ENCODE data around the gene ACTA2. TPM values are rescaled to one million over a fixed set of nuclear protein-coding genes. Genes with fewer than 3 reads are reported as not detected.

Gene ACTA2
- total RNA-seq, 2 donors from 2014 or later: not detected

DNA sequence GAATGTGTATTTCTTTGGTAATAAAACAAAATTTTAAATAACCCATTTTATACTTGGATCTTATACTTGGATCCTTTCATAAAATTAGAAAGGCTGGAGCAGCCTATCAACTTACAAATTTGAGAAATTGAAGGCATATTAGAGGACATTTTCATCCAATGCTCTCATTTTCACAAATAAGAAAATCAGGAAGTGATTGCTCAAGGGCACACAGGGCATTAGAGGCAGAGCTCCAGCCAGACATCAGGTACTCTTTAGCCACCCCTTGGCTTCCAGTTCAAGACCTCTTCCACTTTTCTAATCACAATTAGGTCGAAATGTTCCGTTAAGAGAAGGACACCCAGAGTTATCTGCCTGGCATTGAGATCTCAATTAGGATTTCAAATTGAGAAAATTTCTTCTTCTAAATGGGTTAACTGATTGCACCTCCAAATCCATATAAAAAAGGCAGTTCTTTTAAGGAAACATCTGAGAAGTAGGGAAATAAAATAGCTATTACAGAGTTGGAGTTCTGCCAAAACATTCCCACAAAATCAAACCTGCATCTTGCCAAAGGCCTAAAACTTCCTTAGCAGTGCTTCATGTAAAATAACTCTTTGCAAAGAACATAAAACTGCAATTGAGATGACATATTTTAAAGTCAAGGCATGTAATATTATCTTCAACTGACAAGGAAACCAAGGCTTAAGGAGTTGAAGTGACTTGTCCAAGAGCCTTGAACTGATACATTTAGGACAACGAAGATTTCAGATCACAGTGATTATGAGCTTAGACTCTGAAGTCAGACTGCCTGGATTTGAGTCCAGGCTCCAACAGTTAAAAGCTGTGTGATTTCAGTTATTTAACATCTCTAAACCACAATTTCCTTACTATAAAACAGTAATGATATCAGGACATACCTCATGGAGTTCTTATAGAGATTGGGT lies 2.4 kb downstream of the ACTA2 start:
- H3K9me3 Mint-ChIP-seq: no peaks in the 10 kb centered on the region
- H3K4me3 Mint-ChIP-seq: no peak overlapping the region
- Histone ChIP-seq H3K9me3 (ENCODE audit: control insufficient read depth, low read length) (no peaks in the 10 kb centered on the region), H3K27me3 (ENCODE audit: control insufficient read depth, insufficient read depth, low read length, poor library complexity, severe bottlenecking) (no peaks in the 10 kb centered on the region), H3K36me3 (ENCODE audit: control insufficient read depth, insufficient read depth, low read length) (no peaks in the 10 kb centered on the region), H3K27ac (ENCODE audit: low read depth, low read length) (no peak overlapping the region), H3K4me1 (ENCODE audit: control insufficient read depth, insufficient read depth, low read length) (no peaks in the 10 kb centered on the region), H3K9ac (ENCODE audit: extremely low read depth, low read length, poor library complexity, severe bottlenecking) (no peak overlapping the region), H3K4me3 (ENCODE audit: low read length) (no peak overlapping the region)
- WGBS, 2 experiments (ENCODE audit: insufficient coverage in 1 of 2, insufficient read length in 1 of 2): 84 to 91% methylated on average over 3 of the region's 3 CpGs
- no peak for DNase-seq
- TF ChIP-seq, protein P1, sequence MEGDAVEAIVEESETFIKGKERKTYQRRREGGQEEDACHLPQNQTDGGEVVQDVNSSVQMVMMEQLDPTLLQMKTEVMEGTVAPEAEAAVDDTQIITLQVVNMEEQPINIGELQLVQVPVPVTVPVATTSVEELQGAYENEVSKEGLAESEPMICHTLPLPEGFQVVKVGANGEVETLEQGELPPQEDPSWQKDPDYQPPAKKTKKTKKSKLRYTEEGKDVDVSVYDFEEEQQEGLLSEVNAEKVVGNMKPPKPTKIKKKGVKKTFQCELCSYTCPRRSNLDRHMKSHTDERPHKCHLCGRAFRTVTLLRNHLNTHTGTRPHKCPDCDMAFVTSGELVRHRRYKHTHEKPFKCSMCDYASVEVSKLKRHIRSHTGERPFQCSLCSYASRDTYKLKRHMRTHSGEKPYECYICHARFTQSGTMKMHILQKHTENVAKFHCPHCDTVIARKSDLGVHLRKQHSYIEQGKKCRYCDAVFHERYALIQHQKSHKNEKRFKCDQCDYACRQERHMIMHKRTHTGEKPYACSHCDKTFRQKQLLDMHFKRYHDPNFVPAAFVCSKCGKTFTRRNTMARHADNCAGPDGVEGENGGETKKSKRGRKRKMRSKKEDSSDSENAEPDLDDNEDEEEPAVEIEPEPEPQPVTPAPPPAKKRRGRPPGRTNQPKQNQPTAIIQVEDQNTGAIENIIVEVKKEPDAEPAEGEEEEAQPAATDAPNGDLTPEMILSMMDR (conservative IDR thresholded peaks at IDR 0.05): no peak
- no peaks in the 10 kb centered on the region for H3K36me3 Mint-ChIP-seq (ENCODE audit: low read depth)
- no peaks in the 10 kb centered on the region for H3K27me3 Mint-ChIP-seq (ENCODE audit: insufficient read depth)
- H3K27ac Mint-ChIP-seq: no peak overlapping the region
- H3K4me1 Mint-ChIP-seq: no peaks in the 10 kb centered on the region

DNA sequence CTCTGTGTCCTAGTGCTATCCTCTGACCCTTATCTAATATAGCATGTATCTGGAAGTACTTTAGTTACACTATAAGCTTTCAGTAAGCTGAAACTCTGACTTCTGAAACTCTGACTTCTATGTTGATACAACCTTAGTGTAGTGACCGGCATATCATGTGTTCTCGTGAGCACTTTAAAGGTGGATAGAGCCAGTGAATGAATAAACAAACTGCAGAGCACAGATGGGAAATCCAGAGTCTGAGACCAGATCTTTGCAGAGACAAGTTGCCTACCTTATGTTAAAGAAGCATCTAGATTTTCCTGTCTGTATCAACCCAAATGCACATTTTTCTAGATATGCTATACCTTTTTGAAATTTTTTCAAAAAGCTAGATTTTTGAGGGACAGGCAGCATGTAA lies 3.5 kb downstream of the ACTA2 start:
- no peak for DNase-seq
- no peak overlapping the region for H3K27ac Mint-ChIP-seq
- no peaks in the 10 kb centered on the region for H3K4me1 Mint-ChIP-seq
- no peaks in the 10 kb centered on the region for H3K27me3 ChIP-seq (ENCODE audit: control insufficient read depth, insufficient read depth, low read length, poor library complexity, severe bottlenecking)
- TF ChIP-seq, protein P1 (conservative IDR thresholded peaks at IDR 0.05): no peak
- no peaks in the 10 kb centered on the region for H3K9me3 ChIP-seq (ENCODE audit: control insufficient read depth, low read length)
- H3K27ac ChIP-seq (ENCODE audit: low read depth, low read length): no peak overlapping the region
- H3K27me3 Mint-ChIP-seq (ENCODE audit: insufficient read depth): no peaks in the 10 kb centered on the region
- H3K9me3 Mint-ChIP-seq: no peaks in the 10 kb centered on the region
- no peak overlapping the region for H3K4me3 ChIP-seq (ENCODE audit: low read length)
- 90 to 98% methylated on average over 2 of the region's 2 CpGs for WGBS, 2 experiments (ENCODE audit: insufficient coverage in 1 of 2, insufficient read length in 1 of 2)
- H3K9ac ChIP-seq (ENCODE audit: extremely low read depth, low read length, poor library complexity, severe bottlenecking): no peak overlapping the region
- H3K36me3 ChIP-seq (ENCODE audit: control insufficient read depth, insufficient read depth, low read length): no peaks in the 10 kb centered on the region
- no peak overlapping the region for H3K4me3 Mint-ChIP-seq
- no peaks in the 10 kb centered on the region for H3K4me1 ChIP-seq (ENCODE audit: control insufficient read depth, insufficient read depth, low read length)
- H3K36me3 Mint-ChIP-seq (ENCODE audit: low read depth): no peaks in the 10 kb centered on the region

DNA sequence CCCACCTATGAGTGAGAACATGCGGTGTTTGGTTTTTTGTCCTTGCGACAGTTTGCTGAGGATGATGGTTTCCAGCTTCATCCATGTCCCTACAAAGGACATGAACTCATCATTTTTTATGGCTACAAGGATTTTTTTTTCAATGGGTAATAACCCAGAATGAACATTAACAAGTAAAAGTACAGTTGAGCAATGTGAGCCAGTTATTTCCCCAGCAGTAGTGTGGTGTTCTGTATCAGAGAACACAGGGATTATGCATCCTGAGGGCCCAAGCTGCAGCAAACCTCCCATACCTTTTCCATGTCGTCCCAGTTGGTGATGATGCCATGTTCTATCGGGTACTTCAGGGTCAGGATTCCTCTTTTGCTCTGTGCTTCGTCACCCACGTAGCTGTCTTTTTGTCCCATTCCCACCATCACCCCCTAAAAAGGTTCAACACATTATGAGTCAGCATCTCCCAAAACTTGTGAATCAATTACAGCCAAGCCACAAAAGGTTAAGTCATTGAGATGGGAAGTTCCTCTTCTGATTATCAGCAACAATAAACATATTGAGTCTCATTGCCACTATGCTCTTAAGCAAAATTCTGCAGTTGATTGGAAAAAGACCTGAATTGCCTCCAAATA lies 5.5 kb downstream of the ACTA2 start:
- TF ChIP-seq, protein P1 (conservative IDR thresholded peaks at IDR 0.05): no peak
- DNase-seq: no peak
- no peak overlapping the region for H3K4me3 Mint-ChIP-seq
- WGBS, 2 experiments (ENCODE audit: insufficient coverage in 1 of 2, insufficient read length in 1 of 2): 83 to 96% methylated on average over 1 to 4 of the region's 6 CpGs
- Histone ChIP-seq H3K9me3 (ENCODE audit: control insufficient read depth, low read length) (no peaks in the 10 kb centered on the region), H3K4me1 (ENCODE audit: control insufficient read depth, insufficient read depth, low read length) (no peaks in the 10 kb centered on the region), H3K4me3 (ENCODE audit: low read length) (no peak overlapping the region), H3K27ac (ENCODE audit: low read depth, low read length) (no peak overlapping the region), H3K27me3 (ENCODE audit: control insufficient read depth, insufficient read depth, low read length, poor library complexity, severe bottlenecking) (no peaks in the 10 kb centered on the region), H3K36me3 (ENCODE audit: control insufficient read depth, insufficient read depth, low read length) (no peaks in the 10 kb centered on the region), H3K9ac (ENCODE audit: extremely low read depth, low read length, poor library complexity, severe bottlenecking) (no peak overlapping the region)
- no peak overlapping the region for H3K27ac Mint-ChIP-seq
- H3K27me3 Mint-ChIP-seq (ENCODE audit: insufficient read depth): no peaks in the 10 kb centered on the region
- no peaks in the 10 kb centered on the region for H3K4me1 Mint-ChIP-seq
- no peaks in the 10 kb centered on the region for H3K36me3 Mint-ChIP-seq (ENCODE audit: low read depth)
- H3K9me3 Mint-ChIP-seq: no peaks in the 10 kb centered on the region

Measured in endodermal cell (in vitro differentiated cells).